K562 (cell line): ENCODE data around the gene MLIP. TPM values are rescaled to one million over a fixed set of nuclear protein-coding genes. Genes with fewer than 3 reads are reported as not detected.

ENCODE experiments used
- ATAC-seq: fragments of 200-7000 bp; cut with Tn5 transposase; 3 replicates; pipeline ENCODE4 v1.9.1; 2020; ENCODE audit warnings: moderate library complexity
- BruUV-seq: library from RNA; stranded (reverse); fragments of 400-500 nt; replicated peaks from 2 replicates; lab custom pipeline; 2021; lab: Mats Ljungman, UMichigan
- CTCF ChIA-PET: fragments of 300-600 bp; formaldehyde crosslinking; extraction: SDS; loops from one replicate; lab custom pipeline; 2021; ENCODE audit warnings: low intra/inter-chr PET ratio; lab: Yijun Ruan, JAX
- POLR2A ChIA-PET: fragments of 300-600, 350-650 bp; sonication (Branson Sonifier 250); formaldehyde crosslinking; extraction: SDS; loops from one replicate; lab custom pipeline; 2021; ENCODE audit warnings: antibody characterized with exemption, inconsistent platforms; lab: Yijun Ruan, JAX
- DNase-seq, 4 experiments: peaks; one replicate each; pipeline versions ENCODE4 v3.0.0 to v3.0.0-alpha.2; 2011 to 2018; ENCODE audit warnings: low spot score in 3 of 4, mixed read lengths in 3 of 4; ENCODE audit errors: extremely low read depth in 1 of 4
- FAIRE-seq: peaks from 2 replicates; lab custom pipeline; 2011; peaks lifted over from hg19 to GRCh38; lab: Jason Lieb, UNC
- H2AFZ ChIP-seq: 2 replicates; pipeline ENCODE4 v1.6.0; 2011; ENCODE audit warnings: low read depth, low read length, control low read depth, inconsistent platforms
- H3K27ac ChIP-seq: fragments of 200-600 bp; 3 replicates; pipeline ENCODE4 v1.8.0; 2011; ENCODE audit warnings: low read depth, mild to moderate bottlenecking, control low read depth, inconsistent platforms, low read length, moderate library complexity, mixed read lengths; ENCODE audit errors: extremely low read depth
- H3K27me3 ChIP-seq, 2 experiments: fragments of 300-600 bp in 1 of 2; 2 replicates in 1 of 2; 3 replicates in 1 of 2; pipeline versions ENCODE4 v1.6.0 to v1.8.0; 2011; ENCODE audit warnings: inconsistent platforms in 2 of 2, low read length in 2 of 2, mild to moderate bottlenecking in 1 of 2, mixed read lengths in 1 of 2, moderate library complexity in 1 of 2; ENCODE audit not compliant: control insufficient read depth in 2 of 2, insufficient read depth in 2 of 2
- H3K36me3 ChIP-seq: fragments of 300-600 bp; 3 replicates; pipeline ENCODE4 v1.8.0; 2011; ENCODE audit warnings: mild to moderate bottlenecking, low read length, inconsistent platforms; ENCODE audit not compliant: control insufficient read depth, insufficient read depth
- H3K4me1 ChIP-seq, 2 experiments: fragments of 200-600 bp in 1 of 2; replicated peaks in 1 of 2; 2 replicates in 1 of 2; 3 replicates in 1 of 2; pipeline versions ENCODE4 v1.5.1 to v1.8.0; 2011; ENCODE audit warnings: inconsistent platforms in 2 of 2, low read length in 2 of 2, mild to moderate bottlenecking in 1 of 2, mixed read lengths in 1 of 2, moderate library complexity in 1 of 2; ENCODE audit not compliant: control insufficient read depth in 2 of 2, insufficient read depth in 2 of 2
- H3K4me2 ChIP-seq: 2 replicates; pipeline ENCODE4 v1.6.1; 2011; ENCODE audit warnings: low read length, control low read depth, inconsistent platforms, mixed read lengths; ENCODE audit not compliant: insufficient read depth
- H3K4me3 ChIP-seq: fragments of 200-600 bp; sonication (generic), shearing (Covaris generic); 2 replicates; pipeline ENCODE4 v1.5.1; 2016; ENCODE audit warnings: control low read depth, inconsistent platforms
- H3K79me2 ChIP-seq: fragments of 200-600 bp; 3 replicates; pipeline ENCODE4 v1.8.0; 2011; ENCODE audit warnings: low read length, inconsistent platforms; ENCODE audit not compliant: control insufficient read depth, insufficient read depth
- H3K9ac ChIP-seq, 2 experiments: 2 replicates each; pipeline versions ENCODE4 v1.6.0 to v1.6.1; 2011; ENCODE audit warnings: low read depth in 2 of 2, low read length in 2 of 2, control low read depth in 1 of 2, inconsistent platforms in 1 of 2, mild to moderate bottlenecking in 1 of 2, mixed read lengths in 1 of 2; ENCODE audit not compliant: insufficient read depth in 1 of 2
- H3K9me1 ChIP-seq: one replicate; pipeline ENCODE4 v1.6.0; 2011; ENCODE audit warnings: inconsistent platforms, mild to moderate bottlenecking, low read length, moderate library complexity; ENCODE audit not compliant: control insufficient read depth, insufficient read depth
- H3K9me3 ChIP-seq: replicated peaks from 2 replicates; pipeline ENCODE4 v1.5.1; 2011; ENCODE audit warnings: low read depth, low read length, inconsistent platforms; ENCODE audit not compliant: control insufficient read depth, insufficient read depth
- H4K20me1 ChIP-seq: replicated peaks from 2 replicates; pipeline ENCODE4 v1.6.1; 2011; ENCODE audit warnings: low read length, inconsistent platforms, mixed read lengths; ENCODE audit not compliant: control insufficient read depth, insufficient read depth
- CREB1 ChIP-seq, 2 experiments: sonication (generic) in 1 of 2; formaldehyde crosslinking in 1 of 2; IDR thresholded peaks; 2 replicates each; pipeline versions ENCODE4 v1.6.1 to v1.8.0; 2012 to 2022; ENCODE audit warnings: inconsistent platforms in 1 of 2, mild to moderate bottlenecking in 1 of 2, missing genetic modification reagents in 1 of 2, moderate library complexity in 1 of 2
- EP400 ChIP-seq: fragments of 450-650 bp; IDR thresholded peaks from 2 replicates; pipeline ENCODE4 v1.6.1; 2017; ENCODE audit warnings: antibody characterized with exemption, mild to moderate bottlenecking, moderate library complexity
- EWSR1 ChIP-seq: fragments of 450-650 bp; IDR thresholded peaks from 2 replicates; pipeline ENCODE4 v1.6.1; 2018; ENCODE audit warnings: borderline replicate concordance, mild to moderate bottlenecking, low read depth, moderate library complexity; ENCODE audit not compliant: partially characterized antibody
- HDAC2 ChIP-seq: fragments of 450-650 bp; IDR thresholded peaks from 2 replicates; pipeline ENCODE4 v1.6.1; 2016; ENCODE audit warnings: mild to moderate bottlenecking
- MEF2D ChIP-seq: conservative IDR thresholded peaks from 2 replicates; pipeline ENCODE4 v1.6.1; 2016; ENCODE audit warnings: low read depth, missing genetic modification characterization, missing compliant biosample characterization
- POLR2G ChIP-seq: fragments of 200-400 bp; formaldehyde crosslinking; IDR thresholded peaks from 2 replicates; pipeline ENCODE4 v1.6.1; 2017; ENCODE audit warnings: low read depth, mild to moderate bottlenecking, antibody characterized with exemption, low read length, moderate library complexity
- POLR2H ChIP-seq: IDR thresholded peaks from 2 replicates; pipeline ENCODE4 v1.6.1; 2016; ENCODE audit warnings: missing genetic modification characterization, low read depth, mild to moderate bottlenecking, control low read depth, missing compliant biosample characterization, moderate library complexity
- SAFB ChIP-seq: fragments of 200-400 bp; formaldehyde crosslinking; IDR thresholded peaks from 2 replicates; pipeline ENCODE4 v1.6.1; 2017; ENCODE audit warnings: low read depth, low read length, borderline replicate concordance
- SAFB2 ChIP-seq: fragments of 200-400 bp; formaldehyde crosslinking; IDR thresholded peaks from 2 replicates; pipeline ENCODE4 v1.6.1; 2018; ENCODE audit warnings: borderline replicate concordance, low read length, low read depth, moderate library complexity; ENCODE audit not compliant: severe bottlenecking
- SMARCA5 ChIP-seq: fragments of 450-650 bp; IDR thresholded peaks from 2 replicates; pipeline ENCODE4 v1.6.1; 2016
- ZNF551 ChIP-seq: fragments of 250-450 bp; sonication (Bioruptor Pico); IDR thresholded peaks from 2 replicates; pipeline ENCODE4 v1.5.0; 2021; ENCODE audit warnings: mild to moderate bottlenecking, moderate library complexity
- WGBS: fragments of 100-300 bp; shearing (Covaris generic); methylation state at CpG from one replicate; pipeline ENCODE4 v1.1.6; 2016; ENCODE audit warnings: low coverage, mixed read lengths; ENCODE audit not compliant: insufficient coverage; ENCODE audit errors: missing lambda C conversion rate; 5-methylcytosine and 5-hydroxymethylcytosine counted together
- in situ Hi-C: fragments of 300-500 bp; cut with MboI; formaldehyde crosslinking; loops from 4 replicates; pipeline ENCODE4 v1.15.0; 2018; ENCODE audit warnings: inconsistent platforms, mixed read lengths
- intact Hi-C: fragments of 100-400 bp; cut with micrococcal nuclease; formaldehyde crosslinking; loops from 2 replicates; pipeline ENCODE4 v1.14.2; 2022
- polyA plus RNA-seq, 8 experiments: library from polyadenylated mRNA; depleted of rRNA in 4 of 8; stranded (reverse) in 5 of 8; unstranded in 3 of 8; fragments of >200 nt; fragmentation: Nextera tagmentation in 2 of 8; fragmentation: Illumina TruSeq in 1 of 8; extraction: Ambion mirVana in 2 of 8; extraction: Trizol in 1 of 8; gene quantifications; 2 replicates each; pipeline versions ENCODE4 v1.2.1 to v1.2.3, GENCODE V29; 2011 to 2014; ENCODE audit warnings: inconsistent platforms in 1 of 8, missing spikeins in 1 of 8
- total RNA-seq, 7 experiments: library from RNA; depleted of rRNA in 6 of 7; stranded (reverse); fragments of >200 nt in 6 of 7; fragmentation: Illumina TruSeq in 2 of 7; extraction: Trizol in 2 of 7; gene quantifications; 2 replicates each; pipeline versions ENCODE4 v1.2.1 to v1.2.3, GENCODE V29; 2011 to 2021; ENCODE audit warnings: low replicate concordance in 1 of 7
- TF ChIP-seq, protein P1 (sequence below), 2 experiments: fragments of 450-650 bp; conservative IDR thresholded peaks; 2 replicates each; pipeline ENCODE4 v1.6.1; 2017; ENCODE audit warnings: mild to moderate bottlenecking in 2 of 2, moderate library complexity in 2 of 2
- TF ChIP-seq, protein P2 (sequence below): sonication (generic); formaldehyde crosslinking; IDR thresholded peaks from 2 replicates; pipeline ENCODE4 v1.8.0; 2022; ENCODE audit warnings: missing genetic modification reagents, mild to moderate bottlenecking, borderline replicate concordance

MLIP gene
- total and polyA plus RNA-seq, 9 of the 15 experiments (the other 6 are each of a cell fraction or from before 2014, with no cell fraction given), result not detected

DNA sequence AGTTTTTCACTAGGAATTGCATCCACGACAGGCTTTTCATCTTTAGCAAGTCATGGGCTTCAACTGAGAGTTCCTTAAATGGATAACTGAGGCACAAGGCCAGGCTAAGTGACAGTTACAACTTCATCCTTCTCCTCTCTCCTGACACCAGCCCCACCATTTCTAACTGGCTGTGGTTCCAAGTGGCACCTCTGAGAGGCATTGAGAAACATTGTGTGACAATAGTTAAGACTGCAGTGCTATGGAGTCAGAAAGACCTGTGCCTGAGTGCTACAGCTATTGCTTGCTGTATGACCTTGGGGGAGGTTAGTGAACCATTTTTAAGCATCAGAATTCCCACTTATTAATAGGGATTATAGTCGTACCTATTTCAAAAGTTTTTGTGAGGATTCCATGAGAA lies 26.2 kb upstream of the MLIP start:
- Histone ChIP-seq H3K27me3 (no peaks in the 10 kb centered on the region), H3K4me1 (no peaks in the 10 kb centered on the region), H3K27ac (no peak overlapping the region), H3K9me1 (no peaks in the 10 kb centered on the region), H3K4me2 (no peak overlapping the region), H2AFZ (no peak overlapping the region), H3K36me3 (no peaks in the 10 kb centered on the region), H4K20me1 (no peaks in the 10 kb centered on the region), H3K9me3 (no peaks in the 10 kb centered on the region), H3K9ac (no peak overlapping the region), H3K4me3 (no peak overlapping the region), H3K79me2 (no peaks in the 10 kb centered on the region)
- TF ChIP-seq POLR2G, result no peak
- DNase-seq, result no peak
- ChIA-PET POLR2A (no interaction called here), CTCF (no interaction called here)
- no TSS peak for BruUV-seq
- in situ Hi-C loops (no loop called here), intact Hi-C loops (no loop called here)
- ATAC-seq, result no peak
- no peak for FAIRE-seq
- WGBS, result 0% methylated on average over 2 of the region's 2 CpGs

DNA sequence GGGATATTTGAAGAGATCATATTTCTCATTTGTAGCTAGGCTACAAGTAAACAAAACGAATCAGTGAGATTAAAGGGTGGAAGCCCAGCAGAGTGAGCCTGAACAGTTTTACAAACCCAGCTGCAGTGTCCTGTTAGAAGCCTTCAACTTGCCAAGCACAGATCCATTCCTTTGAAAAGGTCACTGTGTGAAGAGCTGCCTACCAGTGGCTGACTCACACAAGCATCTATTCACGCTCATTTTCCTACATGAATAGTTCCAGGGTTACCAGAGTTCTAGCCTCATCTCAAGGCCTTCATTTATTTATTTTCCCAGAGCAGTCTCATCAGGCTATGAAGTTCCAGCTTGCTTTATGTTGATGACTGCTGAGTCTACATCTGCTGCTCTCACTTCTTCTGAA lies 25.7 kb upstream of the MLIP start:
- FAIRE-seq, result no peak
- WGBS, result 0% methylated on average over 2 of the region's 2 CpGs
- H3K4me3 ChIP-seq, result no peak overlapping the region
- TF ChIP-seq, protein P1, sequence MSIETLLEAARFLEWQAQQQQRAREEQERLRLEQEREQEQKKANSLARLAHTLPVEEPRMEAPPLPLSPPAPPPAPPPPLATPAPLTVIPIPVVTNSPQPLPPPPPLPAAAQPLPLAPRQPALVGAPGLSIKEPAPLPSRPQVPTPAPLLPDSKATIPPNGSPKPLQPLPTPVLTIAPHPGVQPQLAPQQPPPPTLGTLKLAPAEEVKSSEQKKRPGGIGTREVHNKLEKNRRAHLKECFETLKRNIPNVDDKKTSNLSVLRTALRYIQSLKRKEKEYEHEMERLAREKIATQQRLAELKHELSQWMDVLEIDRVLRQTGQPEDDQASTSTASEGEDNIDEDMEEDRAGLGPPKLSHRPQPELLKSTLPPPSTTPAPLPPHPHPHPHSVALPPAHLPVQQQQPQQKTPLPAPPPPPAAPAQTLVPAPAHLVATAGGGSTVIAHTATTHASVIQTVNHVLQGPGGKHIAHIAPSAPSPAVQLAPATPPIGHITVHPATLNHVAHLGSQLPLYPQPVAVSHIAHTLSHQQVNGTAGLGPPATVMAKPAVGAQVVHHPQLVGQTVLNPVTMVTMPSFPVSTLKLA (conservative IDR thresholded peaks at IDR 0.05), result no peak
- no peak for TF ChIP-seq POLR2H (tag)
- TF ChIP-seq MEF2D, result no peak
- TF ChIP-seq CREB1 (IDR thresholded peaks at IDR 0.05), result no peak
- no peak for TF ChIP-seq CREB1 (CRISPR knock-in tag; IDR thresholded peaks at IDR 0.05)
- TF ChIP-seq EP400, result no peak
- TF ChIP-seq SAFB, result no peak
- TF ChIP-seq EWSR1, result no peak
- no peak for TF ChIP-seq SMARCA5
- no peak for TF ChIP-seq SAFB2
- TF ChIP-seq, protein P2, sequence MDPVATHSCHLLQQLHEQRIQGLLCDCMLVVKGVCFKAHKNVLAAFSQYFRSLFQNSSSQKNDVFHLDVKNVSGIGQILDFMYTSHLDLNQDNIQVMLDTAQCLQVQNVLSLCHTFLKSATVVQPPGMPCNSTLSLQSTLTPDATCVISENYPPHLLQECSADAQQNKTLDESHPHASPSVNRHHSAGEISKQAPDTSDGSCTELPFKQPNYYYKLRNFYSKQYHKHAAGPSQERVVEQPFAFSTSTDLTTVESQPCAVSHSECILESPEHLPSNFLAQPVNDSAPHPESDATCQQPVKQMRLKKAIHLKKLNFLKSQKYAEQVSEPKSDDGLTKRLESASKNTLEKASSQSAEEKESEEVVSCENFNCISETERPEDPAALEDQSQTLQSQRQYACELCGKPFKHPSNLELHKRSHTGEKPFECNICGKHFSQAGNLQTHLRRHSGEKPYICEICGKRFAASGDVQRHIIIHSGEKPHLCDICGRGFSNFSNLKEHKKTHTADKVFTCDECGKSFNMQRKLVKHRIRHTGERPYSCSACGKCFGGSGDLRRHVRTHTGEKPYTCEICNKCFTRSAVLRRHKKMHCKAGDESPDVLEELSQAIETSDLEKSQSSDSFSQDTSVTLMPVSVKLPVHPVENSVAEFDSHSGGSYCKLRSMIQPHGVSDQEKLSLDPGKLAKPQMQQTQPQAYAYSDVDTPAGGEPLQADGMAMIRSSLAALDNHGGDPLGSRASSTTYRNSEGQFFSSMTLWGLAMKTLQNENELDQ (CRISPR knock-in tag), result no peak
- TF ChIP-seq HDAC2, result no peak
- TF ChIP-seq ZNF551 (CRISPR knock-in tag), result no peak

More for the DNA sequence above, 25.7 kb upstream of the MLIP start:
- Histone ChIP-seq H2AFZ (no peak overlapping the region), H3K79me2 (no peaks in the 10 kb centered on the region), H3K4me1 (no peaks in the 10 kb centered on the region), H3K27me3 (no peaks in the 10 kb centered on the region), H3K9me3 (no peaks in the 10 kb centered on the region), H3K9ac (no peak overlapping the region), H3K36me3 (no peaks in the 10 kb centered on the region), H3K27ac (no peak overlapping the region), H3K4me2 (no peak overlapping the region), H3K9me1 (no peaks in the 10 kb centered on the region), H4K20me1 (no peaks in the 10 kb centered on the region)
- no peak for ATAC-seq
- BruUV-seq, result no TSS peak
- intact Hi-C loops, result no loop called here
- in situ Hi-C loops, result no loop called here
- DNase-seq, result no peak
- CTCF ChIA-PET, result no interaction called here
- POLR2A ChIA-PET, result no interaction called here
